ENCODE results near the gene SEPTIN10.

SEPTIN10 gene

GRCh38 chr2:109613922-109614714 lies at the start of gene SEPTIN10, which contains the start of gene SOWAHC:
Gene SEPTIN10, minus strand, starts transcription at chr2:109613966. Its CDS starts 139 bp downstream, at chr2:109613827.
Gene SOWAHC, plus strand, starts transcription at chr2:109614364. Its CDS starts 126 bp downstream, at chr2:109614490.
- no peak for TF ChIP-seq CTCF (IDR thresholded peaks at IDR 0.05)

- peak; percentile 9; the same call in 1 of the 2 replicates for TF ChIP-seq CTCF (IDR thresholded peaks at IDR 0.05)
These were observed 49.1 kb upstream of the SEPTIN10 start for GRCh38 chr2:109662889-109663288.

GRCh38 chr2:109660046-109660860 lies 46.5 kb upstream of the SEPTIN10 start:
- TF ChIP-seq CTCF (IDR thresholded peaks at IDR 0.05) = no peak

GRCh38 chr2:109659396-109660045 lies 45.8 kb upstream of the SEPTIN10 start:
- TF ChIP-seq CTCF (IDR thresholded peaks at IDR 0.05) = no peak

GRCh38 chr2:109655287-109655686 lies 41.5 kb upstream of the SEPTIN10 start:
- no peak for TF ChIP-seq CTCF (IDR thresholded peaks at IDR 0.05)

GRCh38 chr2:109654326-109655050 lies 40.7 kb upstream of the SEPTIN10 start:
- no peak for TF ChIP-seq CTCF (IDR thresholded peaks at IDR 0.05)

Data from LNCAP (cell line).